ENCODE results near the gene COL9A3.
A peak's percentile ranks its signal among the peaks of the same experiment; 100 is the strongest.
"Not testable (repeated sequence)": the region's sequence is repeated elsewhere in the genome, so short reads cannot be mapped to it uniquely, and the experiment has no call there.

The COL9A3 gene

DNA sequence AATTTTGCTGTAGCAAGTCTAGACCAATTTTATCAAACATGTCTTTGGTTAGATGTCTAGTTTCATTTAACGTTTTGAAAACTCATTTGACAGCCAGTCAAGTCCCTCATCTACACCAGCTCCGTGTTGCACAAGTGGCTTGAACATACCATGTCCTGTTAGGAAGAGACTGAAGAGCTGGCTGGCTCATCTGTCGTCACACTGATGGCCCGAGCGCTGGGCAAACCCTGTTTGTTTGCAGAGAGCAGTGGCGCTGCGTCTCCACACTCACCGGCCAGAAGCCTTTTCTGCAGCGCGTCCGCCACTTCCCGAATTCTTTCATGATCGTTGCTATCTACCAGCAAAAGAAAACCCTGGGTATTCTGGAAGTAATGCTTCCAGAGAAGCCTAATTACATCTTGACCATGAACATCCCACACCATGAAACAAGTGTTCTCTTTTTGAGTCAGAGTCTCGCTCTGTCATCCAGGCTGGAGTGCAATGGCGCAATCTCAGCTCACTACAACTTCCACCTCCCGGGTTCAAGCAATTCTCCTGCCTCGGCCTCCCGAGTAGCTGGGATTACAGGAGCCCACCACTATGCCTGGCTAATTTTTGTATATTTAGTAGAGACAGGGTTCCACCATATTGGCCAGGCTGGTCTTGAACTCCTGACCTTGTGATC lies 55.5 kb downstream of the COL9A3 start:
- H3K27me3 ChIP-seq (ENCODE audit: low read depth, low read length) = no peaks in the 10 kb centered on the region
- H3K79me2 ChIP-seq (ENCODE audit: low read length) = no peaks in the 10 kb centered on the region
- H3K4me1 ChIP-seq (ENCODE audit: low read length) = peaks cover 19% of the 10 kb centered on the region
- H3K4me2 ChIP-seq (ENCODE audit: low read length) = no peak overlapping the region
- H2AFZ ChIP-seq (ENCODE audit: low read depth, low read length) = no peak overlapping the region
- H3K4me3 ChIP-seq (ENCODE audit: low read length) = no peak overlapping the region
- H3K9me3 ChIP-seq (ENCODE audit: insufficient read depth, low read length) = no peaks in the 10 kb centered on the region
- no peak overlapping the region for H3K9ac ChIP-seq (ENCODE audit: low read length)
- TF ChIP-seq, protein P1, sequence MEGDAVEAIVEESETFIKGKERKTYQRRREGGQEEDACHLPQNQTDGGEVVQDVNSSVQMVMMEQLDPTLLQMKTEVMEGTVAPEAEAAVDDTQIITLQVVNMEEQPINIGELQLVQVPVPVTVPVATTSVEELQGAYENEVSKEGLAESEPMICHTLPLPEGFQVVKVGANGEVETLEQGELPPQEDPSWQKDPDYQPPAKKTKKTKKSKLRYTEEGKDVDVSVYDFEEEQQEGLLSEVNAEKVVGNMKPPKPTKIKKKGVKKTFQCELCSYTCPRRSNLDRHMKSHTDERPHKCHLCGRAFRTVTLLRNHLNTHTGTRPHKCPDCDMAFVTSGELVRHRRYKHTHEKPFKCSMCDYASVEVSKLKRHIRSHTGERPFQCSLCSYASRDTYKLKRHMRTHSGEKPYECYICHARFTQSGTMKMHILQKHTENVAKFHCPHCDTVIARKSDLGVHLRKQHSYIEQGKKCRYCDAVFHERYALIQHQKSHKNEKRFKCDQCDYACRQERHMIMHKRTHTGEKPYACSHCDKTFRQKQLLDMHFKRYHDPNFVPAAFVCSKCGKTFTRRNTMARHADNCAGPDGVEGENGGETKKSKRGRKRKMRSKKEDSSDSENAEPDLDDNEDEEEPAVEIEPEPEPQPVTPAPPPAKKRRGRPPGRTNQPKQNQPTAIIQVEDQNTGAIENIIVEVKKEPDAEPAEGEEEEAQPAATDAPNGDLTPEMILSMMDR (IDR thresholded peaks at IDR 0.05; ENCODE audit: low read depth, low read length) = no peak
- TF ChIP-seq EZH2phosphoT487 (IDR thresholded peaks at IDR 0.05; ENCODE audit: low read depth) = no peak
- H3K36me3 ChIP-seq (replicated peaks; ENCODE audit: low read depth, low read length) = no peaks in the 10 kb centered on the region
- no peak overlapping the region for H3K27ac ChIP-seq (ENCODE audit: low read length)
- H4K20me1 ChIP-seq (ENCODE audit: insufficient read depth, low read length) = no peaks in the 10 kb centered on the region

DNA sequence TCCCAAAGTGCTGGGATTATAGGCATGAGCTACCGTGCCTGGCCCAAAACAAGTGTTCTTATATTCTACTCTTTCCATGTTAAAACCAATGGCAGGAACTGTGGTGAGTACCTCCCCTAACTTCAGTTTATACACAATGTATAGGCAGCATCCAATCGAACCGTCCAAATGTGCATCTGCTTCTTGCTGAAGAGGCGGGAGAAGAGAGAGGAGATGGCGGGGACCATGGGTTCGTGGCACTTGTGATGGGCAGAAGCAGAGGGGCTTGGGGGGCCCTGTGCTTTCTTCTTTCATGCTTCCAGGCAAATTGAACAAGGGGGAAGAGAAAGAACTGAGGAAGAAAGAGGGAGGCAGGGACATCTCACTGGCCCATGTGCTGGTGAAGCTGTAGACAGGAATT lies 56.0 kb downstream of the COL9A3 start:
- Histone ChIP-seq H2AFZ (ENCODE audit: low read depth, low read length) (peak overlapping the region; percentile 13; the same call in 1 of the 2 replicates), H3K27ac (ENCODE audit: low read length) (peak overlapping the region; percentile 45), H4K20me1 (ENCODE audit: insufficient read depth, low read length) (no peaks in the 10 kb centered on the region)

DNA sequence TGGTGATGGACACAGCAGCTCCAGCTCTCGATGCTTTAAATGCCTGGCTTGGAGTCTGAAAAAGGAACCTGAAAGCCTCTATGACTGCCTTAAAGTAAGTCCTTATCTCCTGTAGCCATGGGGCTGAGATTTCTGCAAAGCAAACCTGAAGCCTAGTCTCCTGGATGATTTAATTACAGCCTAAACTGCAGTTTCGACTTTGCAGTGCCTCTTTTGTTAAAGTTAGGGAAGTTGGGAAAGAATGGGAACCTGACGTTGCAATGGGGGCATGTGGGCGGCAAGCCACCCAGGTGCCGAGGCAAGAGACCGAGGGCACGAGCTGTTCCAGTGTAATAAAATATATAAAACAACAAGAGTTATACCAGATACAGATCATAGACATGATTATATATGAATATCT lies 56.4 kb downstream of the COL9A3 start:
- peaks cover 21% of the 10 kb centered on the region for H3K4me1 ChIP-seq (ENCODE audit: low read length)
- peak overlapping the region; percentile 46 for H3K4me2 ChIP-seq (ENCODE audit: low read length)
- no peaks in the 10 kb centered on the region for H3K27me3 ChIP-seq (ENCODE audit: low read depth, low read length)
- H3K36me3 ChIP-seq (replicated peaks; ENCODE audit: low read depth, low read length) = no peaks in the 10 kb centered on the region
- no peaks in the 10 kb centered on the region for H4K20me1 ChIP-seq (ENCODE audit: insufficient read depth, low read length)
- peak overlapping the region; percentile 22; the same call in 1 of the 2 replicates for H3K9ac ChIP-seq (ENCODE audit: low read length)
- TF ChIP-seq, protein P1 (IDR thresholded peaks at IDR 0.05; ENCODE audit: low read depth, low read length) = no peak
- no peak for TF ChIP-seq EZH2phosphoT487 (IDR thresholded peaks at IDR 0.05; ENCODE audit: low read depth)
- H3K27ac ChIP-seq (ENCODE audit: low read length) = peak overlapping the region; percentile 45
- peak overlapping the region; percentile 61; the same call in 1 of the 2 replicates for H3K4me3 ChIP-seq (ENCODE audit: low read length)
- no peaks in the 10 kb centered on the region for H3K79me2 ChIP-seq (ENCODE audit: low read length)
- peak overlapping the region; percentile 53; the same call in 1 of the 2 replicates for H2AFZ ChIP-seq (ENCODE audit: low read depth, low read length)
- H3K9me3 ChIP-seq (ENCODE audit: insufficient read depth, low read length) = no peaks in the 10 kb centered on the region

More for the DNA sequence above, 56.0 kb downstream of the COL9A3 start:
- no peaks in the 10 kb centered on the region for H3K79me2 ChIP-seq (ENCODE audit: low read length)
- H3K36me3 ChIP-seq (replicated peaks; ENCODE audit: low read depth, low read length) = no peaks in the 10 kb centered on the region
- H3K27me3 ChIP-seq (ENCODE audit: low read depth, low read length) = no peaks in the 10 kb centered on the region
- H3K4me1 ChIP-seq (ENCODE audit: low read length) = peaks cover 19% of the 10 kb centered on the region
- H3K9ac ChIP-seq (ENCODE audit: low read length) = no peak overlapping the region
- H3K4me3 ChIP-seq (ENCODE audit: low read length) = no peak overlapping the region
- TF ChIP-seq, protein P1 (IDR thresholded peaks at IDR 0.05; ENCODE audit: low read depth, low read length) = no peak
- no peak for TF ChIP-seq EZH2phosphoT487 (IDR thresholded peaks at IDR 0.05; ENCODE audit: low read depth)
- H3K4me2 ChIP-seq (ENCODE audit: low read length) = peak overlapping the region; percentile 46; the same call in 1 of the 2 replicates
- no peaks in the 10 kb centered on the region for H3K9me3 ChIP-seq (ENCODE audit: insufficient read depth, low read length)

DNA sequence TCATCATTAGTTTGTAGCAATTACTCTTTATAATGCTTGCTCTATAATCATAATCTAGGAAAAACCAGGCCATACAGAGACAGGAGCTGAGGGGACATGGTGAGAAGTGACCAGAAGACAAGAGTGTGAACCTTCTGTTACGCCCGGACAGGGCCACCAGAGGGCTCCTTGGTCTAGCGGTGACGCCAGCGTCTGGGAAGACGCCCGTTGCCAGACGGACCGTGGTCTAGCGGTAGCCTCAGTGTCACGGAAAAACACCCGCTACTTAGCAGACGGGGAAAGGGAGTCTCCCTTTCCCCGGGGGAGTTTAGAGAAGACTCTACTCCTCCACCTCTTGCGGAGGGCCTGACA lies 56.8 kb downstream of the COL9A3 start:
- H3K4me3 ChIP-seq (ENCODE audit: low read length) = peak overlapping the region; percentile 61
- H4K20me1 ChIP-seq (ENCODE audit: insufficient read depth, low read length); H3K79me2 ChIP-seq (ENCODE audit: low read length); H3K9me3 ChIP-seq (ENCODE audit: insufficient read depth, low read length); H3K27me3 ChIP-seq (ENCODE audit: low read depth, low read length); H3K36me3 ChIP-seq (replicated peaks; ENCODE audit: low read depth, low read length): not testable (repeated sequence)
- H3K9ac ChIP-seq (ENCODE audit: low read length) = peak overlapping the region; percentile 22; the same call in 1 of the 2 replicates
- H3K4me2 ChIP-seq (ENCODE audit: low read length) = peak overlapping the region; percentile 46
- H3K27ac ChIP-seq (ENCODE audit: low read length) = peak overlapping the region; percentile 45
- H3K4me1 ChIP-seq (ENCODE audit: low read length) = peaks cover 22% of the 10 kb centered on the region
- peak overlapping the region; percentile 53; the same call in 1 of the 2 replicates for H2AFZ ChIP-seq (ENCODE audit: low read depth, low read length)
- TF ChIP-seq, protein P1 (IDR thresholded peaks at IDR 0.05; ENCODE audit: low read depth, low read length) = peak; percentile 47

All from OCI-LY3 (cell line).